HepG2 (cell line): ENCODE data around the gene ESRP2. TPM values are rescaled to one million over a fixed set of nuclear protein-coding genes. Genes with fewer than 3 reads are reported as not detected.

Experiments
- ATAC-seq: fragments of 200-7000 bp; cut with Tn5 transposase; 3 replicates; pipeline ENCODE4 v1.9.1; 2020; ENCODE audit warnings: mild to moderate bottlenecking, moderate library complexity
- BruUV-seq: library from RNA; stranded (reverse); fragments of 400-500 nt; replicated peaks from 2 replicates; lab custom pipeline; 2021; lab: Mats Ljungman, UMichigan
- CTCF ChIA-PET: fragments of 300-600 bp; formaldehyde crosslinking; extraction: SDS; loops from one replicate; lab custom pipeline; 2021; ENCODE audit warnings: low total read pairs, inconsistent platforms, low intra/inter-chr PET ratio; lab: Yijun Ruan, JAX
- POLR2A ChIA-PET: fragments of 350-600 bp; sonication (Branson Sonifier 250); formaldehyde crosslinking; loops from one replicate; lab custom pipeline; 2020; ENCODE audit warnings: antibody characterized with exemption, inconsistent platforms; lab: Yijun Ruan, JAX
- DNase-seq: peaks from one replicate; pipeline ENCODE4 v3.0.0-alpha.2; 2015; ENCODE audit warnings: low spot score
- FAIRE-seq: peaks from 3 replicates; lab custom pipeline; 2011; peaks lifted over from hg19 to GRCh38; lab: Jason Lieb, UNC
- H2AFZ ChIP-seq: one replicate; pipeline ENCODE4 v1.6.1; 2011; ENCODE audit warnings: low read length, inconsistent platforms
- H3K27ac ChIP-seq: fragments of 300-600 bp; 3 replicates; pipeline ENCODE4 v1.8.0; 2011; ENCODE audit warnings: mixed run types, mild to moderate bottlenecking, mixed read lengths, low read length, inconsistent platforms; ENCODE audit not compliant: insufficient read depth; ENCODE audit errors: extremely low read length
- H3K27me3 ChIP-seq, 2 experiments: fragments of 200-600 bp in 1 of 2; 2 replicates in 1 of 2; 3 replicates in 1 of 2; pipeline versions ENCODE4 v1.6.0 to v1.8.0; 2011; ENCODE audit warnings: low read length in 2 of 2, mild to moderate bottlenecking in 2 of 2, moderate library complexity in 2 of 2, inconsistent platforms in 1 of 2; ENCODE audit not compliant: insufficient read depth in 2 of 2, control insufficient read depth in 1 of 2
- H3K36me3 ChIP-seq, 2 experiments: fragments of 200-600 bp in 1 of 2; replicated peaks in 1 of 2; 2 replicates in 1 of 2; 3 replicates in 1 of 2; pipeline versions ENCODE4 v1.5.1 to v1.8.0; 2011; ENCODE audit warnings: low read length in 2 of 2, inconsistent platforms in 1 of 2; ENCODE audit not compliant: insufficient read depth in 2 of 2, control insufficient read depth in 1 of 2
- H3K4me1 ChIP-seq: 2 replicates; pipeline ENCODE4 v1.5.1; 2012; ENCODE audit warnings: low read length, inconsistent platforms; ENCODE audit not compliant: insufficient read depth
- H3K4me2 ChIP-seq: 2 replicates; pipeline ENCODE4 v1.6.0; 2011; ENCODE audit warnings: low read depth, low read length, inconsistent platforms
- H3K4me3 ChIP-seq, 3 experiments: fragments of 200-600 bp in 1 of 3; sonication (generic), shearing (Covaris generic) in 1 of 3; replicated peaks in 1 of 3; 2 replicates each; pipeline ENCODE4 v1.5.1; 2011 to 2016; ENCODE audit warnings: low read length in 3 of 3, inconsistent platforms in 2 of 3, low read depth in 2 of 3, mild to moderate bottlenecking in 2 of 3, control low read depth in 1 of 3, mixed read lengths in 1 of 3; ENCODE audit not compliant: insufficient read depth in 1 of 3
- H3K79me2 ChIP-seq: one replicate; pipeline ENCODE4 v1.6.1; 2011; ENCODE audit warnings: low read length, inconsistent platforms; ENCODE audit not compliant: insufficient read depth
- H3K9ac ChIP-seq: 2 replicates; pipeline ENCODE4 v1.6.0; 2011; ENCODE audit warnings: mild to moderate bottlenecking, low read depth, low read length, inconsistent platforms; ENCODE audit not compliant: insufficient read depth
- H3K9me3 ChIP-seq: 2 replicates; pipeline ENCODE4 v1.5.1; 2012; ENCODE audit warnings: mild to moderate bottlenecking, low read length
- H4K20me1 ChIP-seq: 2 replicates; pipeline ENCODE4 v1.6.0; 2011; ENCODE audit warnings: inconsistent platforms, mild to moderate bottlenecking, low read length, moderate library complexity; ENCODE audit not compliant: insufficient read depth
- CEBPB ChIP-seq: IDR thresholded peaks from 2 replicates; pipeline ENCODE4 v1.6.1; 2011; ENCODE audit warnings: low read depth, low read length, improper control_type of control experiment, borderline replicate concordance
- SNAI1 ChIP-seq: sonication (generic); formaldehyde crosslinking; IDR thresholded peaks from 2 replicates; pipeline ENCODE4 v1.5.0; 2020; ENCODE audit warnings: mild to moderate bottlenecking, missing genetic modification reagents, borderline replicate concordance
- THAP11 ChIP-seq: IDR thresholded peaks from 2 replicates; pipeline ENCODE4 v1.6.1; 2016; ENCODE audit warnings: missing biosample characterization, missing genetic modification reagents
- ZFP91 ChIP-seq: sonication (generic); formaldehyde crosslinking; IDR thresholded peaks from 2 replicates; pipeline ENCODE4 v1.9.0; 2022; ENCODE audit warnings: missing genetic modification reagents, mild to moderate bottlenecking, borderline replicate concordance
- WGBS: methylation state at CpG from one replicate; pipeline ENCODE4 v1.1.6; 2017; ENCODE audit warnings: low lambda C conversion rate; 5-methylcytosine and 5-hydroxymethylcytosine counted together
- in situ Hi-C: cut with HindIII; loops from 2 replicates; pipeline ENCODE4 v1.10.0; 2017; ENCODE audit warnings: low pct_unique_long_range_greater_than_20kb; ENCODE audit not compliant: extremely low pct_ligation_motif_present
- intact Hi-C: fragments of 100-400 bp; cut with micrococcal nuclease; formaldehyde crosslinking; loops from one replicate; pipeline ENCODE4 v1.10.0; 2022; ENCODE audit not compliant: unreplicated experiment
- polyA plus RNA-seq, 8 experiments: library from polyadenylated mRNA; depleted of rRNA in 3 of 8; stranded (reverse) in 7 of 8; unstranded in 1 of 8; fragments of >200 nt; fragmentation: Illumina TruSeq in 4 of 8; extraction: Trizol in 4 of 8; gene quantifications; 2 replicates each; pipeline versions ENCODE4 v1.2.1 to v1.2.3, GENCODE V29; 2011 to 2016; ENCODE audit warnings: low read depth in 4 of 8, missing spikeins in 1 of 8, mixed read lengths in 1 of 8; ENCODE audit not compliant: insufficient read depth in 1 of 8
- total RNA-seq, 5 experiments: library from RNA; depleted of rRNA; stranded (reverse); fragments of >200 nt; fragmentation: Illumina TruSeq; extraction: Trizol; gene quantifications; 2 replicates each; pipeline ENCODE4 v1.2.3, GENCODE V29; 2016; ENCODE audit warnings: low read depth in 1 of 5
- TF ChIP-seq, protein P1 (sequence below): sonication (generic); formaldehyde crosslinking; IDR thresholded peaks from 2 replicates; pipeline ENCODE4 v1.5.1; 2020; ENCODE audit warnings: mild to moderate bottlenecking, missing genetic modification reagents, moderate library complexity

The ESRP2 gene
- total and polyA plus RNA-seq, 2 of the 13 experiments (the other 11 are each of a cell fraction or from before 2014, with no cell fraction given) = 21.1 to 32.4 TPM

DNA sequence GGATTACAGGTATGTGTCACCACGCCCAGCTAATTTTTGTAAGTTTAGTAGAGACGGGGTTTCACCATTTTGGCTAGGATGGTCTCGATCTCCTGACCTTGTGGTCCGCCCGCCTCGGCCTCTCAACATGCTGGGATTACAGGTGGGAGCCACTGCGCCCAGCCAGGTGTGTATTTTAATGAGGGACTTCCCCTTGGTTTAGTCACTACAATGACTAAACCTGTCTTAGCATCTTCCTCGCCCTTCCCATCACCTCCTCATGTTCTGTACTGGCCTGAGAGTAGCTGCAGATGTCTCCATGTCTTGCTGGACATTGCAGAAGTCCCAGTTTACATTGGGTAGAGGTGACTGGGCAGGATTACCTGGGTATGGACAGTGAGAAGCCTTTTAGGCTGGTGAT is 38.0 kb upstream of the ESRP2 start (continued):
- no peak for TF ChIP-seq ZFP91
- TF ChIP-seq SNAI1 (CRISPR knock-in tag) = no peak
- TF ChIP-seq, protein P1, sequence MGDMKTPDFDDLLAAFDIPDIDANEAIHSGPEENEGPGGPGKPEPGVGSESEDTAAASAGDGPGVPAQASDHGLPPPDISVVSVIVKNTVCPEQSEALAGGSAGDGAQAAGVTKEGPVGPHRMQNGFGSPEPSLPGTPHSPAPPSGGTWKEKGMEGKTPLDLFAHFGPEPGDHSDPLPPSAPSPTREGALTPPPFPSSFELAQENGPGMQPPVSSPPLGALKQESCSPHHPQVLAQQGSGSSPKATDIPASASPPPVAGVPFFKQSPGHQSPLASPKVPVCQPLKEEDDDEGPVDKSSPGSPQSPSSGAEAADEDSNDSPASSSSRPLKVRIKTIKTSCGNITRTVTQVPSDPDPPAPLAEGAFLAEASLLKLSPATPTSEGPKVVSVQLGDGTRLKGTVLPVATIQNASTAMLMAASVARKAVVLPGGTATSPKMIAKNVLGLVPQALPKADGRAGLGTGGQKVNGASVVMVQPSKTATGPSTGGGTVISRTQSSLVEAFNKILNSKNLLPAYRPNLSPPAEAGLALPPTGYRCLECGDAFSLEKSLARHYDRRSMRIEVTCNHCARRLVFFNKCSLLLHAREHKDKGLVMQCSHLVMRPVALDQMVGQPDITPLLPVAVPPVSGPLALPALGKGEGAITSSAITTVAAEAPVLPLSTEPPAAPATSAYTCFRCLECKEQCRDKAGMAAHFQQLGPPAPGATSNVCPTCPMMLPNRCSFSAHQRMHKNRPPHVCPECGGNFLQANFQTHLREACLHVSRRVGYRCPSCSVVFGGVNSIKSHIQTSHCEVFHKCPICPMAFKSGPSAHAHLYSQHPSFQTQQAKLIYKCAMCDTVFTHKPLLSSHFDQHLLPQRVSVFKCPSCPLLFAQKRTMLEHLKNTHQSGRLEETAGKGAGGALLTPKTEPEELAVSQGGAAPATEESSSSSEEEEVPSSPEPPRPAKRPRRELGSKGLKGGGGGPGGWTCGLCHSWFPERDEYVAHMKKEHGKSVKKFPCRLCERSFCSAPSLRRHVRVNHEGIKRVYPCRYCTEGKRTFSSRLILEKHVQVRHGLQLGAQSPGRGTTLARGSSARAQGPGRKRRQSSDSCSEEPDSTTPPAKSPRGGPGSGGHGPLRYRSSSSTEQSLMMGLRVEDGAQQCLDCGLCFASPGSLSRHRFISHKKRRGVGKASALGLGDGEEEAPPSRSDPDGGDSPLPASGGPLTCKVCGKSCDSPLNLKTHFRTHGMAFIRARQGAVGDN (CRISPR knock-in tag) = no peak

DNA sequence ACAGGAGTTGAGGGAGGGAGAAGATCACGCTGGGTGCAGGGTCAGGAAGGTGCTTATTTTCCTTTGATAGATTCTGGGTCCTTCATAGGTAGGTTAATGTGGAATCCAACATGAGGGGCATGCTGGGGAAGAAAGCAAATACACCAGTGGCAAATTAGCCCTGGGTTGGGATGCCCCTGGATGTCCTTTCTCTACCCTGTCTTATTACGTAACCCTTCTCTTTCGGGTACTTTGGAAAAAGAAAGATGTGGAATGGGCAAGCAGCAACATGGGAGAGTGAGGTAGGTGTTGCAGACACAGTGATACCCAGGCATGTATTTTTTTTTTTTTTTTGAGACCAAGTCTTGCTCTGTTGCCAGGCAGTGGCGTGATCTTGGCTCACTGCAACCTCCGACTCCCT is 37.5 kb upstream of the ESRP2 start:
- in situ Hi-C loops = no loop called here
- intact Hi-C loops = no loop called here
- BruUV-seq = no TSS peak
- TF ChIP-seq THAP11 (CRISPR knock-in tag) = no peak
- TF ChIP-seq CEBPB = peak; percentile 81
- DNase-seq (no peak), FAIRE-seq (no peak), ATAC-seq (no peak)
- Histone ChIP-seq H3K4me3 (no peak overlapping the region), H2AFZ (no peak overlapping the region), H3K79me2 (peaks cover 74% of the 10 kb centered on the region), H3K4me1 (peaks cover 72% of the 10 kb centered on the region), H3K27me3 (no peaks in the 10 kb centered on the region), H3K4me2 (no peak overlapping the region), H3K36me3 (peaks cover 19 to 36% of the 10 kb centered on the region in 2 experiments), H3K9ac (no peak overlapping the region), H3K9me3 (no peaks in the 10 kb centered on the region), H3K27ac (no peak overlapping the region), H4K20me1 (peaks cover 26% of the 10 kb centered on the region)
- POLR2A ChIA-PET = interaction anchor here (0.6 to 2.4 kb wide), 4 partner anchors 8 to 194 kb away, joined by 3 to 9 read pairs (median 4); partner anchors contain the start of genes PRMT7 and SLC7A6OS
- CTCF ChIA-PET = no interaction called here
- 95% methylated on average over 5 of the region's 5 CpGs for WGBS
